ENCODE data around the gene RHBDF2. TPM values are rescaled to one million over a fixed set of nuclear protein-coding genes. Genes with fewer than 3 reads are reported as not detected.
A peak's percentile ranks its signal among the peaks of the same experiment; 100 is the strongest.

The RHBDF2 gene
- total RNA-seq, 1 donor from 2014 or later: 34.6 TPM

DNA sequence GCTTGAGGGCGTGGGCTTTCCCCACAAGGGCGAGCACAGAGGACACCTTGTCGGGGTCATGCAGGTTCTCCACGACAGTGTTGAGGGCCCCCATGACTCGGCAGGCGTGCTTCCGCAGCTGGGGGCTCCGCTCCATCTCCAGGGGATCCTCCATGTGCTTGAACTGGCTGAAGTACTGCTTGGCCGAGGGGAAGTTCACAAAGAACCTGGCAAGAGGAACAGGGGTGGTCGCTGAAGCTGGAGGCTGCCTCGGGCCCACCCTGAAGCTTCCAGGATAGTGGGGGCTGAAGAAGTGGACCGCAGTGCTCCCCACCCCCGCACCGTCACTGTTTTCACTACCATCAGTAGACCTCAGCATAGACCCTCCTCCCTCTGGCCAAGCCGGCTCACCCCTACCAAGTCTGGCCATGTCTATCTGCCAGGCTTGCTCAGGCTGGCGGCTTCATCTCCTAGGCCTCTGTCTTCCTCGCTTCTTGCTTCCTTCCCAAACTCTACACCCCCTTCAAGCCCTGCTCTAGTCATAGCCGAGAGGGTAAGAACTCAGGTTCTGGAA lies 30.3 kb upstream of the RHBDF2 start:
- Histone ChIP-seq H3K36me3 (no peaks in the 10 kb centered on the region), H3K4me1 (peaks cover 88% of the 10 kb centered on the region), H3K27me3 (no peaks in the 10 kb centered on the region), H3K27ac (peak overlapping the region; percentile 96), H3K4me3 (no peak overlapping the region), H3K9me3 (no peaks in the 10 kb centered on the region)
- no peak for DNase-seq (ENCODE audit: extremely low spot score in 2 of 2)
- TF ChIP-seq, protein P1, sequence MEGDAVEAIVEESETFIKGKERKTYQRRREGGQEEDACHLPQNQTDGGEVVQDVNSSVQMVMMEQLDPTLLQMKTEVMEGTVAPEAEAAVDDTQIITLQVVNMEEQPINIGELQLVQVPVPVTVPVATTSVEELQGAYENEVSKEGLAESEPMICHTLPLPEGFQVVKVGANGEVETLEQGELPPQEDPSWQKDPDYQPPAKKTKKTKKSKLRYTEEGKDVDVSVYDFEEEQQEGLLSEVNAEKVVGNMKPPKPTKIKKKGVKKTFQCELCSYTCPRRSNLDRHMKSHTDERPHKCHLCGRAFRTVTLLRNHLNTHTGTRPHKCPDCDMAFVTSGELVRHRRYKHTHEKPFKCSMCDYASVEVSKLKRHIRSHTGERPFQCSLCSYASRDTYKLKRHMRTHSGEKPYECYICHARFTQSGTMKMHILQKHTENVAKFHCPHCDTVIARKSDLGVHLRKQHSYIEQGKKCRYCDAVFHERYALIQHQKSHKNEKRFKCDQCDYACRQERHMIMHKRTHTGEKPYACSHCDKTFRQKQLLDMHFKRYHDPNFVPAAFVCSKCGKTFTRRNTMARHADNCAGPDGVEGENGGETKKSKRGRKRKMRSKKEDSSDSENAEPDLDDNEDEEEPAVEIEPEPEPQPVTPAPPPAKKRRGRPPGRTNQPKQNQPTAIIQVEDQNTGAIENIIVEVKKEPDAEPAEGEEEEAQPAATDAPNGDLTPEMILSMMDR (IDR thresholded peaks at IDR 0.05): no peak
- TF ChIP-seq POLR2A (IDR thresholded peaks at IDR 0.05) (no peak), POLR2AphosphoS5 (IDR thresholded peaks at IDR 0.05; ENCODE audit: insufficient read depth in 1 of 2, low read depth in 1 of 2) (no peak)
- intact Hi-C loops (cut with DNase I): loop anchor here (10.0 kb wide), 1 partner anchor 183 kb away; the partner anchor contains the start of gene MXRA7

DNA sequence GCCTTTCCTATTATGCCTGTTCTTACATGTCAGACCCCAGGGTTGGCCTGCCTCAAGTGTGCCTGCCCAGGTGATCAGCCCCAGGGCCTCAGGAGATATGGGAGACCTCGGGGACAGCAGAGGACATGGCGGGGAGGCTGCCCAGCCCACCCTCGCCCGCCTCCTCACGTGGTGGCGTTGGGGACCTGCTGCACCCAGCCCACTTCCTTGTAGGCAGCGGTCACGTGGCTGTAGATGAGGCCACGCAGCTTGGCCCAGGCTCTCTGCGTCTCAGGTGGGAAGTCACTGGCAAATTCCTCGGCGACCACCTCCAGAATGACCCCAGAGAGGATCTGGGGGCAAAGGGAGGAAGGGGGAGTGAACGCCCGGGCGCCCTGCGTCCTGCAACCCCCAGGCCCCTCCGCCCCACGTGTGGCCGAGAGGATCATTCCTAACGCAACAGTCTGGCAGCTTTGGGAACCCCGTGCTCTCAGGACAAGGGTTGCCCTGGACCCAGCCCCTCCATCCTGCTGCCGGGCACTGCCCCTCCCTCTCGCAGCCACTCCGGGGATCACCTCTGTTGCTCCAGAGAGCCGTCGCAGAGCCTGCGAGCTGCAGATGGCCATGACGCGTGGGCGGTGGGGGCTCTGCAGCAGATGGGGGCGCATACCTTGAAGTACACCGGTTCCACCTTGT lies 29.7 kb upstream of the RHBDF2 start:
- H3K4me3 ChIP-seq: peak overlapping the region in 1 of 2 donors; percentile 28
- H3K27me3 ChIP-seq: no peaks in the 10 kb centered on the region
- H3K4me1 ChIP-seq: peaks cover 81% of the 10 kb centered on the region
- peak overlapping the region; percentile 96 for H3K27ac ChIP-seq
- intact Hi-C loops (cut with DNase I): loop anchor here (10.0 kb wide), 1 partner anchor 184 kb away; the partner anchor contains the start of gene MXRA7
- DNase-seq (ENCODE audit: extremely low spot score in 2 of 2): no peak
- TF ChIP-seq POLR2AphosphoS5 (IDR thresholded peaks at IDR 0.05; ENCODE audit: insufficient read depth in 1 of 2, low read depth in 1 of 2) (no peak), POLR2A (IDR thresholded peaks at IDR 0.05) (no peak)
- TF ChIP-seq, protein P1 (IDR thresholded peaks at IDR 0.05): no peak
- no peaks in the 10 kb centered on the region for H3K36me3 ChIP-seq
- no peaks in the 10 kb centered on the region for H3K9me3 ChIP-seq

DNA sequence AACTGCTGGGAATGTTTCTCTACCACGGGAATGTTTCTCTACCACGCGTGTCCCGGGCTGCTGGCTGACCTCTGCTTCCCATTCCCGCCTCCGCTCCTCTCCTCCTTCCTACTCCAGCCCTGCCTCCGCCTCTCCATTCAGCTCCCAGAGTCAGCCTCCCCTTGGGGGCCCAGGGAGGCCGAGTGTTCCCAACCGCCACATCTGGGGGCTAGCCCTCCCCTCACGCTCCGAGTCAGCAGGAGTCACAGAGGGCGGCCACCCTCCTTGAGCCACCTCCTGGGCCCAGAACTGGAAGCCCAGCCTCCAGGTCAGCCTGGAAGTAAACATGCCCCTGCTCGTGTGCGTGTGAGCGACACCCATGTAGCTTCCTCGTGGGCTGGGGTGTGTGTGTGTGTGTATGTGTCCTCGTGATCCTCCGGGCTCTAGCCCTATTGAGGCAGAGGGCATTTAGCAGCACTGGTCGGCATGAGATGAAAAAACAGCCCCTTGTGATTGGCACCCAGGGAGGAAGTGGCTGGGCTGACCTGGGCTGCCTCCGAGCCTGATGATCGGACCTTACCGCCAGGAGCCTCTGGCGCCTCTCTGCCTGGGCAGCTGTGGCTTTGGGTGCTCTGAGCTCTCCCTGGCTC lies 29.0 kb upstream of the RHBDF2 start:
- H3K27me3 ChIP-seq: no peaks in the 10 kb centered on the region
- TF ChIP-seq, protein P1 (IDR thresholded peaks at IDR 0.05): no peak
- TF ChIP-seq POLR2AphosphoS5 (IDR thresholded peaks at IDR 0.05; ENCODE audit: insufficient read depth in 1 of 2, low read depth in 1 of 2): peak in 1 of 2 donors; percentile 46
- DNase-seq (ENCODE audit: extremely low spot score in 2 of 2): no peak
- H3K36me3 ChIP-seq: no peaks in the 10 kb centered on the region
- H3K4me3 ChIP-seq: peak overlapping the region; percentile 1 to 28
- peaks cover 78% of the 10 kb centered on the region for H3K4me1 ChIP-seq
- no peaks in the 10 kb centered on the region for H3K9me3 ChIP-seq
- intact Hi-C loops (cut with DNase I): loop anchor here (10.0 kb wide), 1 partner anchor 185 kb away; the partner anchor contains the start of gene MXRA7
- peak overlapping the region; percentile 96 for H3K27ac ChIP-seq

DNA sequence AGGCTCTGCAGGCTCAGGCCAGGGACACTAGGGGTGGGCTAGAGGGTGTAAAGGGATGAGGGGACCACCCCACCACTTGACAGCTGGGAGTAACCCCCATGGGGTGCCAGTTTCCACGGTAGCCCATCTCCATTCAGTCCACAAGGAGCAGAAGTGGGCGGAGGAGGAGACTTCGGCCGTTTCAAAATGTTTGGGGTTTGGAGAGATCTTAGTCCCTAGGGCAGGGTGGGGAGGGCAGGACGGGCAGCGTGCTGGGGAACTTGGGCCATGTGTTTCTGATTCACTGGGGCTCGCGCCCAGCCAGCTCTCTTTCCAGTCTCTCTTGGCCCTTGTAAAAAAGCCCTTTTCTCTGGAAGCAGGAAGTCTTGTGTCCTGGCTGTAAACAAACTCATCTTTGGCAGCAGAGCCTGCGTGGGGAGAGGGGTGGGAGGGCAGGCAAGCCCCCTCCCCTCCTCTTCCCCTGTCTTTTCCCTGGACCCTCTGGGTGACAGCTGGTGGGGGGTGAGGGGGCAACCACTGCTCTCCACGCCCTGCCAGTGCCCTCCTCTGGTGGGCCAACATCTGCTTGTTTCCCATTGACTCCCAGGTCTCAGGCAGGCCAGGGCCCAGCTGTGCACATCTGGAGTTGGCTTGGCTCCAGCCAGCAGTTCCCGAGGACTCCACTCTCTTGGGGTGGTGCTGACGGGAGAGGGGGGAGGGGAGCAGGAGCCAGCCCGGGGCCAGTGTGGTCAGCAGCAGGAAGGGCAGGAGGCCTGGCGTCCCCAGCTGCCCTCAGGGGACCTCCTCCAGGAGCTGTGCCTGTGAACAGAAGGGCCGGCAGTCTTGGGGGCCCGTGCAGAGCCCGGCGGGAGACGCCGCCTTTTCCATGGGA lies 28.2 kb upstream of the RHBDF2 start:
- TF ChIP-seq, protein P1 (IDR thresholded peaks at IDR 0.05): no peak
- peak; percentile 76 to 90 for TF ChIP-seq POLR2AphosphoS5 (IDR thresholded peaks at IDR 0.05; ENCODE audit: insufficient read depth in 1 of 2, low read depth in 1 of 2)
- Histone ChIP-seq H3K4me1 (peaks cover 78% of the 10 kb centered on the region), H3K27ac (peak overlapping the region; percentile 96), H3K36me3 (no peaks in the 10 kb centered on the region), H3K4me3 (peak overlapping the region; percentile 1 to 28), H3K27me3 (no peaks in the 10 kb centered on the region), H3K9me3 (no peaks in the 10 kb centered on the region)
- peak in 1 of 2 donors; percentile 98 for DNase-seq (ENCODE audit: extremely low spot score in 2 of 2)
- intact Hi-C loops (cut with DNase I): loop anchor here (10.0 kb wide), 1 partner anchor 185 kb away; the partner anchor contains the start of gene MXRA7
